Measurements from ENCODE around the gene DPP6. TPM values are rescaled to one million over a fixed set of nuclear protein-coding genes. Genes with fewer than 3 reads are reported as not detected.

Gene DPP6
- total and polyA plus RNA-seq, 9 of the 15 experiments (the other 6 are each of a cell fraction or from before 2014, with no cell fraction given) = not detected

DNA sequence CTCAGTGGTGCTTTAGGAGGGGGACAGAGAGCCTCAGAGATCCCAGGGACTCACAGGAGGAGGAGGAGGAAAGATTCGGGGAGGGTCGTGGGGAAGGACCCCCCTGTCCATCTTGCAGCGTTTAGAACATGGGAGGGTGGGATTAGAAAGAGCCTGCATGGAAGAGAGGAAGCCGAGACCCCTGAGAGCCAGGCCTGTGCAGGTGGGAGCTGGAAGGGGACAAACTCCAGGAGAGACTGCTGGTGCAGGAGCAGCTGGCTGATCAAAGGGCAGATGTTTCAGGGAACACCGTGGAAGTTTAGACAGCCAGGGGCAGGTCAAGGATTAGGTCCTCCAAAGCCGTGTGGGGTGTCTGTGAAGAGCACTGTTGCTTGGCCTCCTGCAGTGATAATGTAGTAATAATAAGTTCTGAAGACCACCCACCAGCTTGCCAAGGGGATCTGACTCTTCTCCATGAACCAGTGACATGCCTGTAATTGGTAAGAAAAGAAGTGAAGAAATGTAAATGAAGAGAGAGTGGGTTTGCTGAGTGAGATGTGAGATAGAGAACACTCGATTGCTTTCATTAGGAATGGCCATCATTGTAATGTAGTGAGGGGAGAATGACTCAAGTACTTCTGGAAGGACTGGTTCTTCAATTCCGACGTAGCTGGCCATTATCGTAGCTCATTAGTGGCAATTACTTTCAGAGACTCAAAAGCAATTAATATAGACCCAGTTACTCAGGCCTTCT is 525.1 kb downstream of the DPP6 start:
- Histone ChIP-seq H4K20me1 (replicated peaks; ENCODE audit: control insufficient read depth, insufficient read depth, low read length) (no peaks in the 10 kb centered on the region), H3K27me3 (ENCODE audit: control insufficient read depth in 2 of 2, insufficient read depth in 2 of 2, low read length in 2 of 2) (peaks cover 39 to 46% of the 10 kb centered on the region in 2 experiments), H3K36me3 (ENCODE audit: control insufficient read depth, insufficient read depth, low read length) (no peaks in the 10 kb centered on the region), H3K9me3 (replicated peaks; ENCODE audit: control insufficient read depth, insufficient read depth, low read depth, low read length) (peaks cover 5% of the 10 kb centered on the region), H2AFZ (ENCODE audit: low read depth, low read length) (no peak overlapping the region), H3K4me3 (no peak overlapping the region), H3K27ac (ENCODE audit: extremely low read depth, low read depth, low read length) (no peak overlapping the region), H3K9ac (ENCODE audit: insufficient read depth in 1 of 2, low read depth in 2 of 2, low read length in 2 of 2) (no peak overlapping the region), H3K4me1 (replicated peaks in 1 of 2; ENCODE audit: control insufficient read depth in 2 of 2, insufficient read depth in 2 of 2, low read length in 2 of 2) (no peaks in the 10 kb centered on the region), H3K4me2 (ENCODE audit: insufficient read depth, low read length) (no peak overlapping the region), H3K79me2 (ENCODE audit: control insufficient read depth, insufficient read depth, low read length) (no peaks in the 10 kb centered on the region), H3K9me1 (ENCODE audit: control insufficient read depth, insufficient read depth, low read length) (no peaks in the 10 kb centered on the region)
- FAIRE-seq (no peak), DNase-seq (ENCODE audit: extremely low read depth in 1 of 4, low spot score in 3 of 4) (no peak), ATAC-seq (no peak)
- ChIA-PET POLR2A (no interaction called here), CTCF (ENCODE audit: low intra/inter-chr PET ratio) (no interaction called here)
- BruUV-seq (replicated peaks) = no TSS peak
- in situ Hi-C loops (cut with MboI) (no loop called here), intact Hi-C loops (cut with micrococcal nuclease) (loop anchor here (10.0 kb wide), 1 partner anchor 63 kb away; no protein-coding TSS in a partner anchor)
- 3% methylated on average over 10 of the region's 10 CpGs for WGBS (ENCODE audit: insufficient coverage, low coverage, missing lambda C conversion rate)
- TF ChIP-seq TARDBP (IDR thresholded peaks at IDR 0.05) (no peak), NR2C1 (IDR thresholded peaks at IDR 0.05) (no peak), NR2C1 (tag; IDR thresholded peaks at IDR 0.05) (no peak), TSC22D4 (tag; IDR thresholded peaks at IDR 0.05) (no peak), ZC3H11A (IDR thresholded peaks at IDR 0.05; ENCODE audit: low read depth, low read length) (no peak), NCOA4 (IDR thresholded peaks at IDR 0.05; ENCODE audit: partially characterized antibody) (no peak), LARP7 (IDR thresholded peaks at IDR 0.05) (no peak), C11orf30 (IDR thresholded peaks at IDR 0.05; ENCODE audit: low read depth) (no peak), ZNF444 (CRISPR knock-in tag; IDR thresholded peaks at IDR 0.05) (no peak), ZBTB1 (CRISPR knock-in tag; IDR thresholded peaks at IDR 0.05; ENCODE audit: borderline replicate concordance, low read depth) (no peak), POLR3G (IDR thresholded peaks at IDR 0.05; ENCODE audit: extremely low read depth, insufficient read length, insufficient replicate concordance) (no peak), MAZ (CRISPR knock-in tag; conservative IDR thresholded peaks at IDR 0.05 in 1 of 2, IDR thresholded peaks at IDR 0.05 in 1 of 2) (no peak), ZNF253 (CRISPR knock-in tag; conservative IDR thresholded peaks at IDR 0.05) (no peak), BRD9 (IDR thresholded peaks at IDR 0.05; ENCODE audit: low read depth, partially characterized antibody) (no peak), ZNF589 (CRISPR knock-in tag; IDR thresholded peaks at IDR 0.05; ENCODE audit: low read depth) (no peak), ELF4 (CRISPR knock-in tag; IDR thresholded peaks at IDR 0.05) (no peak), ZNF121 (CRISPR knock-in tag; conservative IDR thresholded peaks at IDR 0.05) (no peak)
- TF ChIP-seq, protein P1, sequence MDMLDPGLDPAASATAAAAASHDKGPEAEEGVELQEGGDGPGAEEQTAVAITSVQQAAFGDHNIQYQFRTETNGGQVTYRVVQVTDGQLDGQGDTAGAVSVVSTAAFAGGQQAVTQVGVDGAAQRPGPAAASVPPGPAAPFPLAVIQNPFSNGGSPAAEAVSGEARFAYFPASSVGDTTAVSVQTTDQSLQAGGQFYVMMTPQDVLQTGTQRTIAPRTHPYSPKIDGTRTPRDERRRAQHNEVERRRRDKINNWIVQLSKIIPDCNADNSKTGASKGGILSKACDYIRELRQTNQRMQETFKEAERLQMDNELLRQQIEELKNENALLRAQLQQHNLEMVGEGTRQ (CRISPR knock-in tag; IDR thresholded peaks at IDR 0.05) = no peak
- TF ChIP-seq, protein P2, sequence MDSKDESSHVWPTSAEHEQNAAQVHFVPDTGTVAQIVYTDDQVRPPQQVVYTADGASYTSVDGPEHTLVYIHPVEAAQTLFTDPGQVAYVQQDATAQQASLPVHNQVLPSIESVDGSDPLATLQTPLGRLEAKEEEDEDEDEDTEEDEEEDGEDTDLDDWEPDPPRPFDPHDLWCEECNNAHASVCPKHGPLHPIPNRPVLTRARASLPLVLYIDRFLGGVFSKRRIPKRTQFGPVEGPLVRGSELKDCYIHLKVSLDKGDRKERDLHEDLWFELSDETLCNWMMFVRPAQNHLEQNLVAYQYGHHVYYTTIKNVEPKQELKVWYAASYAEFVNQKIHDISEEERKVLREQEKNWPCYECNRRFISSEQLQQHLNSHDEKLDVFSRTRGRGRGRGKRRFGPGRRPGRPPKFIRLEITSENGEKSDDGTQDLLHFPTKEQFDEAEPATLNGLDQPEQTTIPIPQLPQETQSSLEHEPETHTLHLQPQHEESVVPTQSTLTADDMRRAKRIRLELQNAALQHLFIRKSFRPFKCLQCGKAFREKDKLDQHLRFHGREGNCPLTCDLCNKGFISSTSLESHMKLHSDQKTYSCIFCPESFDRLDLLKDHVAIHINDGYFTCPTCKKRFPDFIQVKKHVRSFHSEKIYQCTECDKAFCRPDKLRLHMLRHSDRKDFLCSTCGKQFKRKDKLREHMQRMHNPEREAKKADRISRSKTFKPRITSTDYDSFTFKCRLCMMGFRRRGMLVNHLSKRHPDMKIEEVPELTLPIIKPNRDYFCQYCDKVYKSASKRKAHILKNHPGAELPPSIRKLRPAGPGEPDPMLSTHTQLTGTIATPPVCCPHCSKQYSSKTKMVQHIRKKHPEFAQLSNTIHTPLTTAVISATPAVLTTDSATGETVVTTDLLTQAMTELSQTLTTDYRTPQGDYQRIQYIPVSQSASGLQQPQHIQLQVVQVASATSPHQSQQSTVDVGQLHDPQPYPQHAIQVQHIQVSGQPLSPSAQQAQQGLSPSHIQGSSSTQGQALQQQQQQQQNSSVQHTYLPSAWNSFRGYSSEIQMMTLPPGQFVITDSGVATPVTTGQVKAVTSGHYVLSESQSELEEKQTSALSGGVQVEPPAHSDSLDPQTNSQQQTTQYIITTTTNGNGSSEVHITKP (IDR thresholded peaks at IDR 0.05; ENCODE audit: partially characterized antibody) = no peak
